Right atrium auricular region (tissue), 2 donors: ENCODE results near the gene ARHGAP26. TPM values are rescaled to one million over a fixed set of nuclear protein-coding genes. Genes with fewer than 3 reads are reported as not detected.
A peak's percentile ranks its signal among the peaks of the same experiment; 100 is the strongest.

Experiments
- DNase-seq: peaks from one replicate; pipeline ENCODE4 v3.0.0-alpha.2; 2019; ENCODE audit warnings: low spot score
- H3K27ac ChIP-seq, 2 donors: fragments of 200-600 bp; sonication (generic); 1 replicate in 1 of 2; 2 replicates in 1 of 2; pipeline ENCODE4 v1.5.1; 2016 to 2019
- H3K27me3 ChIP-seq, 2 donors: fragments of 200-600 bp; sonication (generic); one replicate each; pipeline versions ENCODE4 v1.5.1 to v1.6.0; 2017 to 2019
- H3K36me3 ChIP-seq: fragments of 200-600 bp; sonication (generic); one replicate; pipeline ENCODE4 v1.5.1; 2016
- H3K4me1 ChIP-seq, 2 donors: fragments of 200-600 bp; sonication (generic); one replicate each; pipeline versions ENCODE4 v1.5.1 to v1.6.0; 2017 to 2019
- H3K4me3 ChIP-seq, 2 donors: fragments of 200-600 bp; sonication (generic); 1 replicate in 1 of 2; 2 replicates in 1 of 2; pipeline ENCODE4 v1.5.1; 2017 to 2019; ENCODE audit warnings: mild to moderate bottlenecking in 1 of 2, moderate library complexity in 1 of 2
- H3K9me3 ChIP-seq, 2 donors: fragments of 200-600 bp; sonication (generic); one replicate each; pipeline ENCODE4 v1.5.1; 2019
- CTCF ChIP-seq, 2 donors: fragments of 200-600 bp; sonication (generic); IDR thresholded peaks; one replicate each; pipeline ENCODE4 v1.5.1; 2019; ENCODE audit warnings: antibody characterized with exemption in 2 of 2
- total RNA-seq, 2 donors: library from RNA; depleted of rRNA; stranded (reverse); fragments of >200 nt; gene quantifications; one replicate each; pipeline ENCODE4 v1.1.0, GENCODE V29; 2016

The ARHGAP26 gene
- total RNA-seq, 2 donors from 2014 or later: 29.8 to 31.6 TPM

GRCh38 chr5:143217065-143217803 is 447.1 kb downstream of the ARHGAP26 start:
- Histone ChIP-seq H3K27me3 (no peaks in the 10 kb centered on the region), H3K4me3 (no peak overlapping the region), H3K36me3 (peaks cover 37% of the 10 kb centered on the region), H3K9me3 (no peaks in the 10 kb centered on the region), H3K4me1 (peaks cover 0 to 19% of the 10 kb centered on the region in 2 donors), H3K27ac (no peak overlapping the region)
- DNase-seq: no peak
- no peak for TF ChIP-seq CTCF (IDR thresholded peaks at IDR 0.05)

- Histone ChIP-seq H3K27me3 (no peaks in the 10 kb centered on the region), H3K4me1 (peaks cover 0 to 20% of the 10 kb centered on the region in 2 donors), H3K9me3 (no peaks in the 10 kb centered on the region), H3K36me3 (peaks cover 39% of the 10 kb centered on the region), H3K4me3 (no peak overlapping the region), H3K27ac (no peak overlapping the region)
- TF ChIP-seq CTCF (IDR thresholded peaks at IDR 0.05): no peak
- no peak for DNase-seq
Observed at GRCh38 chr5:143217804-143218160, 447.6 kb downstream of the ARHGAP26 start.

- Histone ChIP-seq H3K36me3 (peaks cover 46% of the 10 kb centered on the region), H3K4me3 (no peak overlapping the region), H3K4me1 (peaks cover 0 to 18% of the 10 kb centered on the region in 2 donors), H3K27me3 (no peaks in the 10 kb centered on the region), H3K27ac (no peak overlapping the region), H3K9me3 (no peaks in the 10 kb centered on the region)
- DNase-seq: no peak
- no peak for TF ChIP-seq CTCF (IDR thresholded peaks at IDR 0.05)
Observed at GRCh38 chr5:143218517-143219170, 448.5 kb downstream of the ARHGAP26 start.

GRCh38 chr5:143219696-143220095 is 449.5 kb downstream of the ARHGAP26 start:
- H3K27me3 ChIP-seq: no peaks in the 10 kb centered on the region
- no peak overlapping the region for H3K27ac ChIP-seq
- no peak for DNase-seq
- TF ChIP-seq CTCF (IDR thresholded peaks at IDR 0.05): no peak
- H3K36me3 ChIP-seq: peaks cover 39% of the 10 kb centered on the region
- H3K4me1 ChIP-seq: peaks cover 0 to 11% of the 10 kb centered on the region in 2 donors
- no peaks in the 10 kb centered on the region for H3K9me3 ChIP-seq
- no peak overlapping the region for H3K4me3 ChIP-seq

GRCh38 chr5:143220748-143221251 is 450.6 kb downstream of the ARHGAP26 start:
- Histone ChIP-seq H3K4me1 (peaks cover 0 to 11% of the 10 kb centered on the region in 2 donors), H3K9me3 (no peaks in the 10 kb centered on the region), H3K27me3 (no peaks in the 10 kb centered on the region), H3K27ac (peak overlapping the region; percentile 10 to 51), H3K36me3 (peaks cover 29% of the 10 kb centered on the region), H3K4me3 (peak overlapping the region in 1 of 2 donors; percentile 6)
- DNase-seq: no peak
- TF ChIP-seq CTCF (IDR thresholded peaks at IDR 0.05): no peak
